ENCODE results near the gene NIM1K.

The NIM1K gene

GRCh38 chr5:43210570-43210969, 18.5 kb downstream of the NIM1K start (continued):
- TF ChIP-seq CSRNP3 (CRISPR knock-in tag; IDR thresholded peaks at IDR 0.05) (no peak), BACH2 (CRISPR knock-in tag; IDR thresholded peaks at IDR 0.05; ENCODE audit: borderline replicate concordance) (no peak), ZNF565 (CRISPR knock-in tag; conservative IDR thresholded peaks at IDR 0.05; ENCODE audit: low read depth) (no peak), PATZ1 (CRISPR knock-in tag; IDR thresholded peaks at IDR 0.05; ENCODE audit: borderline replicate concordance) (no peak), GLIS3 (CRISPR knock-in tag; IDR thresholded peaks at IDR 0.05) (no peak), ZFP30 (CRISPR knock-in tag; IDR thresholded peaks at IDR 0.05) (no peak), TOX (CRISPR knock-in tag; IDR thresholded peaks at IDR 0.05; ENCODE audit: borderline replicate concordance) (no peak), CSDC2 (CRISPR knock-in tag; IDR thresholded peaks at IDR 0.05) (no peak), POU6F1 (CRISPR knock-in tag; IDR thresholded peaks at IDR 0.05; ENCODE audit: borderline replicate concordance, low read depth) (no peak)

- TF ChIP-seq ARNTL (CRISPR knock-in tag; IDR thresholded peaks at IDR 0.05; ENCODE audit: borderline replicate concordance, low read depth), result no peak
- no peak for TF ChIP-seq CSDC2 (CRISPR knock-in tag; IDR thresholded peaks at IDR 0.05)
- no peak for TF ChIP-seq TOX (CRISPR knock-in tag; IDR thresholded peaks at IDR 0.05; ENCODE audit: borderline replicate concordance)
- TF ChIP-seq PPARA (CRISPR knock-in tag; IDR thresholded peaks at IDR 0.05; ENCODE audit: borderline replicate concordance), result no peak
- TF ChIP-seq TSHZ2 (CRISPR knock-in tag; IDR thresholded peaks at IDR 0.05), result no peak
- TF ChIP-seq GLIS3 (CRISPR knock-in tag; IDR thresholded peaks at IDR 0.05), result no peak
- no peak for TF ChIP-seq ESRRG (CRISPR knock-in tag; IDR thresholded peaks at IDR 0.05)
- no peak for TF ChIP-seq OSR1 (CRISPR knock-in tag; IDR thresholded peaks at IDR 0.05)
- no peak for TF ChIP-seq ZNF565 (CRISPR knock-in tag; conservative IDR thresholded peaks at IDR 0.05; ENCODE audit: low read depth)
- TF ChIP-seq TCF4 (CRISPR knock-in tag; IDR thresholded peaks at IDR 0.05; ENCODE audit: borderline replicate concordance), result no peak
- no peak for TF ChIP-seq CSRNP3 (CRISPR knock-in tag; IDR thresholded peaks at IDR 0.05)
- TF ChIP-seq BACH2 (CRISPR knock-in tag; IDR thresholded peaks at IDR 0.05; ENCODE audit: borderline replicate concordance), result no peak
- no peak for TF ChIP-seq SNAI2 (CRISPR knock-in tag; IDR thresholded peaks at IDR 0.05)
- no peak for ATAC-seq
Measured at GRCh38 chr5:43213951-43214350, 21.9 kb downstream of the NIM1K start.

GRCh38 chr5:43215073-43215631, 23.1 kb downstream of the NIM1K start:
- no peak for ATAC-seq
- TF ChIP-seq ESRRG (CRISPR knock-in tag; IDR thresholded peaks at IDR 0.05) (no peak), ZC3H10 (CRISPR knock-in tag; IDR thresholded peaks at IDR 0.05) (no peak), SNAI2 (CRISPR knock-in tag; IDR thresholded peaks at IDR 0.05) (no peak), BACH2 (CRISPR knock-in tag; IDR thresholded peaks at IDR 0.05; ENCODE audit: borderline replicate concordance) (no peak), ZNF70 (CRISPR knock-in tag; IDR thresholded peaks at IDR 0.05) (no peak), GLIS3 (CRISPR knock-in tag; IDR thresholded peaks at IDR 0.05) (no peak), CREB5 (CRISPR knock-in tag; IDR thresholded peaks at IDR 0.05; ENCODE audit: low read depth) (no peak), ZFP30 (CRISPR knock-in tag; IDR thresholded peaks at IDR 0.05) (no peak), ZNF8 (CRISPR knock-in tag; IDR thresholded peaks at IDR 0.05) (no peak), ISL1 (CRISPR knock-in tag; IDR thresholded peaks at IDR 0.05) (no peak), OSR1 (CRISPR knock-in tag; IDR thresholded peaks at IDR 0.05) (no peak), RARB (CRISPR knock-in tag; IDR thresholded peaks at IDR 0.05) (no peak), TOX (CRISPR knock-in tag; IDR thresholded peaks at IDR 0.05; ENCODE audit: borderline replicate concordance) (no peak), POU6F1 (CRISPR knock-in tag; IDR thresholded peaks at IDR 0.05; ENCODE audit: borderline replicate concordance, low read depth) (no peak), ZNF565 (CRISPR knock-in tag; conservative IDR thresholded peaks at IDR 0.05; ENCODE audit: low read depth) (no peak), PPARA (CRISPR knock-in tag; IDR thresholded peaks at IDR 0.05; ENCODE audit: borderline replicate concordance) (no peak)
